ENCODE measurements around the gene HOPX. TPM values are rescaled to one million over a fixed set of nuclear protein-coding genes. Genes with fewer than 3 reads are reported as not detected.
"Not testable (repeated sequence)": the region's sequence is repeated elsewhere in the genome, so short reads cannot be mapped to it uniquely, and the experiment has no call there.

The HOPX gene
- total RNA-seq, 1 donor from 2014 or later, result 27.6 TPM

DNA sequence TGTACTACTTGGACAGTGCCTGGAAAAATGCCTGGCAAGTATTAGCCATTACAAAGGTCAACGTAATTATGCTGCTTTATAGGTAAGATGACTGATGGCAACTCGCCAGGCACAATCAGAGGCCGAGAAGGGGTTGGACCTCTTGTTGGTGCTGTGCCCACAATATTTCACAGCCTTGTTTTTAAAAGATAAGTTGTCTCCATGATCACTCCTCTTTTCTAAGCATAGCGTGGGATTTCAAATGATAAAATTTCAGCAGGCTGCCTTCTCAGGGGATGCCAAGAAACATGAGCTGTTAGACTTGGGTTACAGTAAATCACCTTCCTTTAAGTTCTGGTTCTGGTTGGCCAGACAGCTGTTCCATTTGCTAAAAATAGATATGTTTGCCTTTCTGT is 26.9 kb downstream of the HOPX start:
- DNase-seq (ENCODE audit: low spot score), result no peak

DNA sequence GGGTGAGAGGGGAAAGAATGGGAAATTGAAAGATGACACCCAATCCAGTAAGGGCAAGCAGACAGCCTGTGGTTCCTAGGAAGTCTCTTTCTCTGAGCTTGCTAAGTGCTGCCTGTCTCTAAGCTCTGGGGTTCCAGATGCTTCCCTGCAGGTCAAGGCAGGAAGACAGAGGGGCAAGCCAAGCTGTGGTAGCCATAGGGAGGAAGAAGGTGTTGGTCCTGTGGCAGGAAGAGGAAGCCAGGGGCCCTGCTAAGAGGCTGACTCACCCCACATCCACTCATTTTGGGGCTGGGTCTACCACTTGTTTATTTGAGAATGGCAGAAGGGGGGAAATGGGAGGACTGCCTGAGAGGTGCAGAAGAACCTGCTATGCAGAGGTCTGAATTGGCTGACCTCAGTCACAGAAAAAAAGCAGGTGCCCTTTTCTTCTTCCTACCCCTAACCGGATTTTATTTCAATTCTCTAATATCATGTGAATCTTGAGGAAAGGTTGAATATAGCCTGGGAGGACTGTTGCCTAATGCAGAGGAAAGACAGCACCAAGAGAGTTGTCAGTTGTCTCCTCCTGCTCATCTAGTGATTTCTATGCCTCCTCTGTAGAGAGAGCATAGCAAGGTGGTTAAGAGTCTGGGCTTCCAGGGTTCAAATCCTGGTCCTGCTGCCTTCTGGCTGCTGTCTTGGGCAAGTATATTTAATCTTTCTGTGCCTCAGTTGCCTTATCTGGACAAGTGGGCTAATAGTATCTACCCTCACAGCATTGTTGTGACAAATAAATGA is 27.4 kb downstream of the HOPX start:
- DNase-seq (ENCODE audit: low spot score), result no peak

DNA sequence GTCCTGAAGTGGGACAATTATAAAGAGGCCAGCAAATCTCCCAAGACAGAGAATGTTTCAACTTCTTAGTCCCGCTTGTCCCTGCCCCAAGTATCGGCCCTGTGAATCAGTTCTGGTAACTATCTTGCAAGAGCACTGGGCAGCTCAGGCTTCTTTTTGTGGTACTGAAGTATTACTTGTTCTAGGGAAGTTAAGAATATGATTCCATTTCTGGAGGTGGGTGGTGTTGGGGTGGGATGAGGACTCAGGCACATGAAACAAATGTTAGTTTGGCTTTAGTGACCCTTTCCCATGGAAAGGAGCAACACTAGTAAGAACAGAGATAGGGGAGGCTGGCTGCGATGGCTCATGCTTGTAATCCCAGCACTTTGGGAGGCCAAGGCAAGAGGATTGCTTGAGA is 28.9 kb downstream of the HOPX start:
- DNase-seq (ENCODE audit: low spot score), result no peak

DNA sequence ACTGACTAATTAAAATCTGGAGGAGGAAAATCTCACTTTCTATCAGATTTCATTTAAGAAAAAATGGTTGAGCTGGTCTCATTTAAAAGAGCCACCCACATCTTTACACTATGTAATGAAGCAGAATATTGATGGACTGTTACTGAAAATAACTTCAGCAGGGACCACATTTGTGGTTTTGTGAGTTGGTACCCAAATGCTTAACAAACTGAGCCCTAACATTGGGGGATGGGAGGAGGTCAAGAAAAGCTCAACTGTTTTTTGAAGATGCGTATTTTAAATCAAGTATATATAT is 30.1 kb downstream of the HOPX start:
- no peak for DNase-seq (ENCODE audit: low spot score)

DNA sequence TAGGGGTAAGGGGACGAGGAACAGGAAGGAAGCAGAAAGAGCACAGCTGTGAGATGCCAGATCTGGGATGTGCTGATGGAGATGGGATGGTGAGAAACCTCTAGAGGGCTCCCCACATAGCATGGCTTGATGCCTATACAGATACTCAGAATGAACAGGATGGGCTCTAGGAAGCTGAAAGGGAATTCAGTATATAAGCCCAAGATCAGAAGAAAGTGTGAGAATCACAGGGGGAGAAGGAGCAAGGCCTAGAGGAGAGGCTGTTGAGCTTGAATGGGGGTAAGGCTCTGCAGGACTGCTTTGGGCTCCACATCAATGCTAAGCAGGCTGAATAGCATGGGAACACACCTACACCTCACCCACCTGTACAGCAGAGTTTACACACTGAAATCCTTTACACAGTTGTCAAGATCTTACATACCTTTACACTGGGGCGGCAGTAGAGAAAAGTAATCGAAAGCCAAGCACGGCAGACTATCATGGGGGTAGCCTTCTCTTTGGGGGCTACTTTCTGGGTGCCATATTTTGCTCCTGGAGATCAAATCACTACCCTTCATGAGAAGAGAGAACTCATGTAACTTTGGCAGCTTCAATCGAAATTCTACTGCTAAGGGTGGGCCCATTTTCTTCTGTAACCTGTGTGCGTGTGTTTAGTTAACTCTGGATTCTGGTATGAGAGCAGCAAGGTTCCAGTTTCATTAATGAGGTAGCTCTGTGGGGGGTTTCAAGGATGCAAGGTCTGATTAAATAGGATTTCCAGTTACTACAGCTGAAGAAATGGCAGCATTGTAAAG is 30.6 kb downstream of the HOPX start:
- no peak for DNase-seq (ENCODE audit: low spot score)

DNA sequence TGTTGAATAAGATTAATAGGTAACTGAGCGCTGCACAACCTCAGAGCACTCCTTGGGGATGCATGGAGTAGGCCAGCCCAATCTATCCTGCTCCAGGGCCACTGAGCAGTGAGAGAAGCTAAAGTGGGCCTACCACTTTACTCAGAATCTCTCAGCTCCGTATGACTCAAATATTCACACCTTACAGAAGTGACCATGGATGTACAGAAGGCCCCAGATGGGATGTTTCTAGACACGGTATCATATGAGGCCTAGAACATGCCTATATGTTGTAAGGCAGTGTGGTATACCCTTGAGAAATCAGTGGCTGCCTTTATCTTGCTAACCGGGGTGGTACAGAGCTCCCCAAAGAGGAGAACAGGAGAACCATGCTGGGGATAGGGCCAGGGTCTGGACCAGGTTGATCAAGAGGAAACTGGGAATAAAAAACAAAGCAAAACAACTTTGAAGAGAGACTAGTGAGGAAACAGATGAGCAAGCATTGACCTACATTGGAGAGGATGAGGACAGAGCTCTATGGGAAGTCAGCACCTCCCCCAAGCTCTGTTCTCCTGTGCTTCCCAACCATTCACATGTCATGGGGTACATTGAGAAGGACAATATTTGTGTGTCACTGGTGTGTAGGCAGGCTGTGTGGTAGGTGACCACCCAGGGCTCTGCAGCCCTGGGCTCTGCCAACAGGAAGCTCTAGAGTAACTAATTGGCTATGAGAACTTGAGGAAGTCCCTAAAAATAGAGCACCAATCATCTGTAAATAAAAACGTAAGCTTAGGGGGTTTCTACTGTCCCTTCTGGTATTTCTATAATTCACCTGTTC is 31.4 kb downstream of the HOPX start:
- DNase-seq (ENCODE audit: low spot score), result no peak

DNA sequence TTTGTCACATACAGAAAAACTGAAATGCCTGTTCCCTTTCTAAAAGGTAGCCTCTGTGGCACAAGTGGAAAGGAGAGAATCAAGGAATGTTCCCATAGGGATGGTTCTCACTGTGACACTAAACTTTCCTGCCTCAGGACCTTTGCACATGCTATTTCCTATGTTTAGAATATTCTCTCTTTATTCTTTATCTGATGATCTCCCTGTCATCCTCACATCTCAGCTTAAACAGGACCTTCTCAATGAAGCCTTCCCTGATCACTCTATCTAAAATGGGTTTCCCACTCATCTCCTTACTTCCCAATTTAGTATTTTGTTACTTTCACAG is 32.3 kb downstream of the HOPX start:
- no peak for DNase-seq (ENCODE audit: low spot score)

DNA sequence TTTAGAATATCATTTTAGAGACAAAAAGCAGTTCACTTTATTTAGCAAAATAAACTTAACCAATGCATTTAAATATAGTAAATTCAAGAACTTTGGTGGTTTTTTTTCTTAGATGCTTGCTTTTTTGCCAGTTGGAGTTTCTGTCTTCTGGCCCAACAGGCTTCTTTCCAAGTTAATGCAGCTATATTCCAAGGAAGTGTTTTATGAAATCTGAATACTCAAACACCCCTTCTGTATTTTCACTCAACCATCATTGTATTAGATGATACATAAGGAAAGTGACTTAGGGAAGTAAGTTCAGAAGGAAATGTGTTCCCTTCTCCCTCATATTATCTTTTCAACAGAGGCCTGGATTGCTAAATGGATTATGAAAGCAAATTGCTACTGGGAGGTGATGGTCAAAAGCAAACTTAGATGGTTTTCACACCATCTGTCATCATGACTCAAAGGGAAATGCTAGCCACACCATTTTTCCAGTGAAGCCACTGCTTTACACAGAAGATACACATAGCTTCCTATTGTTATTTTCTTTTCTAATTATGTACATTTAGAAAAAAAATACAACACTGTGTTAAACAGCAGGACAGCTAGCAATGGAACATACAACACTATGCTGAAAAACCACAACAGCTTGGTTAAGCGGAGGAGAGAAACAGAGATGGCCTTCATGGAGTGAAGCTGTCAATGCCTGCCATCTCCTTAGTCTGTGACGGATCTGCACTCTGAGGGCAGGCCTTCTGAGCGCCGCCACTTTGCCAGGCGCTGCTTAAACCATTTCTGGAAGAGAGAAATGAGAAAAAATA is 32.9 kb downstream of the HOPX start:
- no peak for DNase-seq (ENCODE audit: low spot score)

DNA sequence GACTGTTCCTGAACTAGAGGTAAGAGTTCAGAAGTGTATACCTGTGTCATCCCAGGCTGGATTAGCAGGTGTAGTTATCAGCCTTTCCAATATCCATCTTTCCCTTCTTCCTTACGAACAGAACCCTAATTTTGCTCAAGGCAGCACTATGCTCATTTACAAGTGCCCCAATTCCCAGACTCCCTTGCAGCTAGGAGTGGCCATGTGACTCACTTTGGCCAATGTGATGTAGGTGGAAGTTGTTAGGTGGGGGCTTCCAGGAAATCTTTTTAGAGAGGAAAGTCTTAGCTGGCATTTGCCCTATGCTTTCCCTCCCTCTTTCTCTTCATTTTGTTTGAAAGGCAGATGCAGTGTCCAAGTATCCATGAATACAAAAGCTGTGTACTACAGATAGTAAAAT is 34.8 kb downstream of the HOPX start:
- DNase-seq (ENCODE audit: low spot score), result no peak

DNA sequence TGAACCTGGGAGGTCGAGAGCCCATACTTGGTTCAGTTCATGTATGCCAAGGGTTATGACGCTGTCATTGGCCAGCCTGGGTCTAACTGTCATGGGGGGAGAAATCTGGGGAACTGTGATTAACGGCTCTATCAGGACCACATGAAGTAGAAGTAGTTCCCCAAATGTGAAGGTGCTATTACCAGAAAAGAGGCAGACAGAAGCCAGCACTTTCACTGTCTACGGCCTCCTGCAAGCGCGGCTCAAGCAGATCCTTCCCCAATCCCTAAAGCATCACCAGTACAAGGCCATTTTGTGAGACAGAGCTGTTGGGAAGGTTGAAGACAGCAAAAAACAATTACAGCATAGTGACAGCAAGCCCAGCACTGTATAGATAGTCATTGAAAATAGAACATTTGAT is 37.5 kb downstream of the HOPX start:
- DNase-seq (ENCODE audit: low spot score), result no peak

DNA sequence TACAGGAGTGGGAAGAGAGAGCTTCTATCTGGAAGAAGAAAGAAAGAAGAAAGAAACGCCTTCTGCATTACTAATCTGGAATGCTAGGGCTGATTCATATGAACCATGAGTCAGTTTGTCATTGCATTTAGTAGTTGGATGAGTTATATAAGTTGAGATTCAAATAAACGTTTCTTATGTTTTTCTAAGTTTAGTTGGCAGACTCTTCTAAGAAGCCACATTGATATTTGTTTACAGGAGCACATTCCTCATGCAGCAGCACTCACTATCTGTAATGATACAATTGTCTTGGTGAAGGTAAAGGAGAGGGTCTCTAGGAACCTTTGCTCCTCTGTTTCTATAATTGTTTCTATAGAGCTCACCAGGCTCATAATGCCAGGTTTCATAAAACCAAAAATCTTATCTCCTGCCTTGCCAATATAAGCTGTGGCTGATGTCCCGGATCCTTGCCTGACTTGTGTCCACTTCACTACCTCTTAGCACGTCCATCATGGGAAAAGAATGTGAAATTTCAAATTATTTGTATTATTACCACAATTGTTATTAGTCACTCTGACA is 39.5 kb downstream of the HOPX start:
- DNase-seq (ENCODE audit: low spot score), result no peak

DNA sequence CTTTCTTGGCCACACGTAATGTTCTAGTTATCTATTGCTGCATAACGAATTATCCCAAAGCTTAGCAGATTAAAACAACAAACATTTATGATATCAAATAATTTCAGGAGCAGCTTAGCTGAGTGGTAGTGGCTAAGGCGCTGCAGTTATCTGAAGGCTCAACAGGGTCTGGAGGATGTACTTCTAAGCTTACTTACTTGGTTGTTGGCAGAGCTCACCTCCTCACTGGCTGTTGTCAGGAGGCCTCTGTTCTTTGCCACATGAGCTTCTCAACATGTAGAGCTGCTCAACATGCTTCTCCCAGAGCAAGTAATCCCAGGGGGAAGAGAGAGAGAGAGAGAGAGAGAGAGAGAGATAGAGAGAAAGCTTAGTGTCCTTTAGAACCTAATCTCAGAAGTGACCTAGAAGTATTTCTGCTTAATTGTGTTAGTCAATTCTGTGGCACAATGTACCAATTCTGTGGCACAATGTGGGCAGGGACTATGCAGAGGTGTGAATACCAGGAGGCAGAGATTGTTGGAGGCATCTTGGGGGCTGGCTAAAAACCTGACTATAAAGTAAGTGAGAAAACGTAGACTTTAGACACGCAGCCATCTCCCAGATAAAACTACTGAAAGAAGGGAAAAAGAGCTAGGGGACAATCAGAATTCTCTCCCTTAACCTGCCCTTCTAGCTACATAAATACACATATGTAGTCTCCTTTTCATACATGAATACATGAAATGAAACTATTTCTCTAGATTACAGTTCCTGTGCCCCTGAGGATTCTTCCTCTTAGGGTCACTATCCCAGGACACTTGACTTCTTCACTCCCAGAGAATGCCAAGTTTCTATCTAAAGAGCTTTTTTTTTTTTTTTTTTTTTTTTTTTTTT is 40.2 kb downstream of the HOPX start:
- no peak for DNase-seq (ENCODE audit: low spot score)

DNA sequence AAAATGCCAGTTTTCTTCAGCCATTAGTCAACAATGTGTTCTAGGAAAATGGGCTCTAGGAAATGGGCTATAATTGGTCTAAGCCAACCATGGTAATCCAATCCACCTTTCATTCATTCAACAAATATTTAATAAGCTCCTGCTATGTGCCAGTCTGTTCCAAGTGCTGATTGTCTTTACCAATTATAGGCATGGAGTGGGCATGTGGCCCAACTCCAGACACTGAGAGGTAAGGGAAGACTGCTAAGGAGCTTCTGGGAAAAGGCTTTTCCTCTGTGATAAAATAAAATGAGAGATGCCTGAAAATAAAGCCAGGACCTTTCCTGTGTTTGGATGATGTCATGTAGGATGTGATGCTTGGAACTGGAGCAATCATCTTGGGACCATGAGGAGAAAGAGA is 43.3 kb downstream of the HOPX start:
- DNase-seq (ENCODE audit: low spot score), result no peak

DNA sequence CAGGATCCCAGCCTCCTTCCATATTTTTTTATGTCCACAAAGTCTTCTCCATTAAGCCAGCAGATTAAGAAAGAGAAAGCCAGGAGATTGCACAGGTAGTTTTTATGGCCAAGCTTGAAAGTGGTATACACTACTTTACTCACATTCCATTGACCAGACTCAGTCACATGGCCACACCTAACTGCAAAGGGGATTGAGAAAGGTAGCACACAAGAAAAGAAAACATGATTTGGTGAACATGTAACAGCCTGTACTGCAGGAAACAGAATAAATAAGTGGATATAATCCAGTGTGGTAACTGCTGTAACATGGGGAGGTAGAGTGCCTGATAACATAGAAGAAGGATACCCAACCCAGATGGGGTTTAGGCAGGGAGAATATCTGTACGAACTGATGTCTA is 43.9 kb downstream of the HOPX start:
- DNase-seq (ENCODE audit: low spot score), result no peak

DNA sequence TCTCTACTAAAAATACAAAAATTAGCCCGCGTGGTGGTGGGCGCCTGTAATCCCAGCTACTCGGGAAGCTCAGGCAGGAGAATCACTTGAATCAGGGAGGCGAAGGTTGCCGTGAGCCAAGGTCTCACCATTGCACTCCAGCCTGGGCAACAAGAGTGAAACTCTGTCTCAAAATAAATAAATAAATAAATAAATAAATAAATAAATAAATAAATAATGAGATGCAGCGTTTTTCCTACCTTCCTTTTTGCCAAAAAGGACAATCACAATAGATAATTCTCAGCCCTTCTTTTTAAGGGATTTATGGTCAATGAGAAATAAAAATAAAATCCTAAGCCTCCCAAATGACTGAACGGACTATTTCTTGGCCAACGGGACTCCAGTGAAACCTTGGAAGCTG is 46.1 kb downstream of the HOPX start:
- not testable (repeated sequence) for DNase-seq (ENCODE audit: low spot score)

DNA sequence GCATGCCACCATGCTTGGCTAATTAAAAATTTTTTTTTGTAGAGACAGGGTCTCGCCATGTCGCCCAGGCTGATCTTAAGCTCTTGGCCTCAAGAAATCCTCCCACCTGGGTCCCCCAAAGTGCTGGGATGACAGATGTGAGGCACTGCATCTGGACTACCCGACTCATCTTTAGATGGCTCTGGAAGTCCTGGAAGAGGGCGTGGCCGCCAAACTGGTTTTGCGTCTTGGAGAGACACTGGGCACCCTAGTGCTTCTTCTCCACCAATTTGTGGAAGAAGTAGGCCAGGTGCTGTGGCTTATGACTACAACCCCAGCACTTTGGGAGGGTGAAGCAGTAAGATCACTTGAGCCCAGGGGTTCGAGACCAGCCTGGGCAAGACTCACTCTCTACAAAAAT is 47.6 kb downstream of the HOPX start:
- no peak for DNase-seq (ENCODE audit: low spot score)

DNA sequence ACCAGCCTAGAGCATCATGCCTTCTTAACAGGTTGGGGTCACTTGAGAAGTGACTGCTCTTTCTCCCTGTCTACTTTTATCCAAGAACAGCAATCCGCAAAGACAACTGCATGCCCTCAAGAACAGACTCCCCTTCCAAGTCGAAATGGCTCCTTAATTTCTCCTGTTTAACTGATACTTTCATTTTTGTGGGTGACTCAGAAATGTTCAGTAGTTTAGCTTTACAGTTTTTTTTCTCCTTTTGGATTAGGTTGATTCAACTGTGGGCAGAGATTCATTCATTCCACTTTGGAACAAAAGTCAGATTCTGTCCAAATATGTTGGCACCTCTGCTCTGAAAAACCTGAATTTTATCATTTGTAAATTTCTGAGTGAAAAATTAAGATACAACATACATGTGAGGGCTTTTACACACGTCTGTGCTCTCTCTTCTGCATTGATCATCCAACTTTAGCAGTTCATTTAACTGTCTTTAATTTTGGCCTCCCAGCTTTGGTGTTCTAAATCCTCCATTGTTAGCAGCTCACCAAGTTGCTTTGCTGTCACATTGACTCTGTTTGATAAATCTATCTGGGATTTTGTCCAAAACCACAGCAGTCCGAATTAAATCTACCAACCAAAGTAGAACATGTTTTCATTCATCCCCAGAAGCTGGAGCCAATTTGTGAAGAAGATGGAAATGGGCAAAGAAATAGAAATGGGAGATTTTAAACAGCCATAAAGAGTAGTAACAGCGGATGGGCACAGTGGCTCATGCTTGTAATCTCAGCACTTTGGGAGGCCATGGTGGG is 50.0 kb downstream of the HOPX start:
- no peak for DNase-seq (ENCODE audit: low spot score)

DNA sequence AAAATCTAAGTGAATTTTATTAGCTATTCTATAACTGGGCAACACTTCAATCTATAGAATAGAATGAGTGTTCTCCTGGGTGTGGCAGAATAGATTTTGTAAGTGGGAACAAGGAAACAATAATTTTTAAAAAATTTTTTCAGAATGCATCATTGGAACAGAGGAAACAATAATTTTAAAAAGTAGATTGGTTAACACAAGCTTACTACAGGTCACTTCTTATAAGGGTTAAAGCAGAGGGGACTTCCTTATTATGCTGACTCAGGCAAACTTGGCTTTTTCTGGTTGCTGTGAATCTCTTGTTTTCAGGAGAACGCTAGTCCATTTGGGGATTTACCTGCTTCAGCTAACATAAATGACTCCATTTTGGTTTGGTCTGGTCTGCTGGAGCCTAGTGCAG is 52.5 kb downstream of the HOPX start:
- DNase-seq (ENCODE audit: low spot score), result no peak

DNA sequence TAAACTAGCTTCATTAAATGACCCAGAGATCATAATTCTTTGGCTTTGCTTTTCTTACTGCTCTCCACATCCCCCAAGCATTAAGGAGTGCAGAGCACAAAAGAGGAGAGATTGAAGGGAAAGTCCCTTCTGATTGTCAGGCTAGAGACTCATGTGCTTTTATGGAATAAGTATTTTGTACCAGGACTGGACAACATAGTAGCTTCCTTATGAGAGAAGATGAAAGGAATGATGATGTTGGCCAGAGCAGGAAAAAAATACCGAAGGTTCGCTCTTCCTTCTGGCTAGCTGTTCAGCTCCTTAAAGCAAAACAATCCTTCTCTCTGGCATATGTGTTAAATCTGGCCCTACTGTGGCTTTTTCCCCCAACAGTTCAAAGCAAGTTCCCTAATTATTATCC is 53.1 kb downstream of the HOPX start:
- no peak for DNase-seq (ENCODE audit: low spot score)

DNA sequence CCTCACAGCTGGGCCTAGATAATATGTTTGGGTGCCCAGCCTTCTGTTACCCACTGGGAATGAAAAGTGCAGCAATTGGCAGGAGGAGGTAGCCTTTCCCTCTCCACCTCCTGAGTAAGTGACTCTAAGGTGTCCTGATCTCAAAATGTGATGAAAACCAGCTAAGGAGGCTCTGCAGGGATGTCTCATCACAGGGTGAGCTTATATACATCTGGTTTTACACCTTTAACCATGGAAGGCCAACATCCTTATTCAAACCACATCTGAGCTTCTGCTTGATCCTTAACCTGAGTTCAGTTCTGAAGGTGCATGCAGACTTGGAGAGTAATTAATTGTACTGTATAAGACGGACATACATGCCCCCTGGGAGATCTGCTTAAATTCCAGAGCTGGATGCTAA is 53.7 kb downstream of the HOPX start:
- DNase-seq (ENCODE audit: low spot score), result no peak
